Liver (tissue), 9 donors: ENCODE results near the gene EPHB2. TPM values are rescaled to one million over a fixed set of nuclear protein-coding genes. Genes with fewer than 3 reads are reported as not detected.

Experiments used
- DNase-seq: peaks from one replicate; pipeline ENCODE4 v3.0.0-alpha.2; 2017; ENCODE audit warnings: low spot score
- H3K27ac ChIP-seq, 2 donors: one replicate each; pipeline ENCODE4 v1.7.0; 2013; ENCODE audit warnings: inconsistent platforms in 2 of 2, low read length in 2 of 2, control low read depth in 1 of 2, low read depth in 1 of 2, mild to moderate bottlenecking in 1 of 2
- H3K27me3 ChIP-seq, 4 donors: one replicate each; pipeline versions ENCODE4 v1.6.1 to v1.7.0; 2013; ENCODE audit warnings: low read length in 3 of 4, inconsistent platforms in 1 of 4, mild to moderate bottlenecking in 1 of 4, moderate library complexity in 1 of 4; ENCODE audit not compliant: control insufficient read depth in 4 of 4, insufficient read depth in 4 of 4
- H3K36me3 ChIP-seq, 4 donors: one replicate each; pipeline versions ENCODE4 v1.6.1 to v1.7.0; 2013; ENCODE audit warnings: low read length in 3 of 4, mild to moderate bottlenecking in 3 of 4, low read depth in 1 of 4, moderate library complexity in 1 of 4; ENCODE audit not compliant: control insufficient read depth in 4 of 4, insufficient read depth in 3 of 4
- H3K4me1 ChIP-seq, 4 donors: one replicate each; pipeline versions ENCODE4 v1.6.1 to v1.7.0; 2013; ENCODE audit warnings: low read length in 3 of 4, mild to moderate bottlenecking in 3 of 4, moderate library complexity in 1 of 4; ENCODE audit not compliant: control insufficient read depth in 4 of 4, insufficient read depth in 4 of 4
- H3K4me3 ChIP-seq, 3 donors: one replicate each; pipeline versions ENCODE4 v1.6.1 to v1.7.0; 2013; ENCODE audit warnings: low read length in 3 of 3, control low read depth in 1 of 3, low read depth in 1 of 3, mild to moderate bottlenecking in 1 of 3
- H3K9ac ChIP-seq, 2 donors: one replicate each; pipeline ENCODE4 v1.7.0; 2013; ENCODE audit warnings: low read length in 2 of 2, mild to moderate bottlenecking in 2 of 2, moderate library complexity in 2 of 2, control low read depth in 1 of 2, low read depth in 1 of 2
- H3K9me3 ChIP-seq, 4 donors: one replicate each; pipeline versions ENCODE4 v1.6.1 to v1.7.0; 2013; ENCODE audit warnings: low read length in 3 of 4; ENCODE audit not compliant: control insufficient read depth in 4 of 4
- EGR1 ChIP-seq, 2 donors: IDR thresholded peaks; 2 replicates each; pipeline ENCODE4 v1.6.1; 2016 to 2018; ENCODE audit warnings: antibody characterized with exemption in 2 of 2, low read depth in 2 of 2
- FOXA1 ChIP-seq: IDR thresholded peaks from 2 replicates; pipeline ENCODE4 v1.6.1; 2016; ENCODE audit warnings: antibody characterized with exemption
- FOXA2 ChIP-seq: IDR thresholded peaks from 2 replicates; pipeline ENCODE4 v1.6.1; 2016; ENCODE audit warnings: antibody characterized with exemption
- GABPA ChIP-seq, 2 donors: IDR thresholded peaks in 1 of 2; conservative IDR thresholded peaks in 1 of 2; 2 replicates each; pipeline ENCODE4 v1.6.1; 2016; ENCODE audit warnings: antibody characterized with exemption in 2 of 2, mild to moderate bottlenecking in 1 of 2, moderate library complexity in 1 of 2
- HNF4A ChIP-seq, 2 donors: conservative IDR thresholded peaks; 2 replicates each; pipeline ENCODE4 v1.6.1; 2016; ENCODE audit warnings: antibody characterized with exemption in 2 of 2, mild to moderate bottlenecking in 2 of 2
- HNF4G ChIP-seq: IDR thresholded peaks from 2 replicates; pipeline ENCODE4 v1.6.1; 2016; ENCODE audit warnings: antibody characterized with exemption
- JUND ChIP-seq, 2 donors: IDR thresholded peaks; 2 replicates each; pipeline ENCODE4 v1.6.1; 2016; ENCODE audit warnings: antibody characterized with exemption in 2 of 2
- NR2F2 ChIP-seq: IDR thresholded peaks from 2 replicates; pipeline ENCODE4 v1.6.1; 2016; ENCODE audit warnings: antibody characterized with exemption
- RAD21 ChIP-seq, 2 donors: IDR thresholded peaks; 2 replicates each; pipeline ENCODE4 v1.6.1; 2016; ENCODE audit warnings: antibody characterized with exemption in 2 of 2, mild to moderate bottlenecking in 2 of 2
- RXRA ChIP-seq, 2 donors: IDR thresholded peaks; 2 replicates each; pipeline ENCODE4 v1.6.1; 2017 to 2018; ENCODE audit warnings: antibody characterized with exemption in 2 of 2, mild to moderate bottlenecking in 1 of 2
- TAF1 ChIP-seq: conservative IDR thresholded peaks from 2 replicates; pipeline ENCODE4 v1.6.1; 2016; ENCODE audit warnings: antibody characterized with exemption, mild to moderate bottlenecking
- YY1 ChIP-seq: IDR thresholded peaks from 2 replicates; pipeline ENCODE4 v1.6.1; 2016; ENCODE audit warnings: antibody characterized with exemption, mild to moderate bottlenecking
- WGBS: extraction: QIAGEN DNeasy Blood & Tissue Kit; methylation state at CpG from one replicate; pipeline ENCODE4 v1.1.7; 2013; 5-methylcytosine and 5-hydroxymethylcytosine counted together
- polyA plus RNA-seq, 2 donors: library from polyadenylated mRNA; stranded (reverse) in 1 of 2; unstranded in 1 of 2; fragments of 200-250 nt in 1 of 2; fragments of >200 nt in 1 of 2; fragmentation: Nextera tagmentation in 1 of 2; extraction: Ambion mirVana in 1 of 2; gene quantifications; one replicate each; pipeline versions ENCODE4 v1.2.1 to v1.2.3, GENCODE V29; 2013 to 2015
- total RNA-seq, 2 donors: library from RNA; depleted of rRNA; stranded (reverse); fragments of >200 nt; gene quantifications; one replicate each; pipeline ENCODE4 v1.2.3, GENCODE V29; 2014
- TF ChIP-seq, protein P1 (sequence below): IDR thresholded peaks from 2 replicates; pipeline ENCODE4 v1.6.1; 2016; ENCODE audit warnings: antibody characterized with exemption, mild to moderate bottlenecking
- TF ChIP-seq, protein P2 (sequence below): IDR thresholded peaks from 2 replicates; pipeline ENCODE4 v1.6.1; 2016; ENCODE audit warnings: antibody characterized with exemption
- TF ChIP-seq, protein P3 (sequence below): IDR thresholded peaks from 2 replicates; pipeline ENCODE4 v1.6.1; 2016; ENCODE audit warnings: antibody characterized with exemption
- TF ChIP-seq, protein P4 (sequence below): fragments of 150-350 bp; IDR thresholded peaks from 2 replicates; pipeline ENCODE4 v1.5.1; 2017; ENCODE audit warnings: improper control_type of control experiment, low read depth, low read length; ENCODE audit not compliant: missing input control
- donor health status: healthy.
- donor health status: healthy.
- donor health status: healthy.
- donor health status: healthy.
- donor health status: healthy.

The EPHB2 gene
- total and polyA plus RNA-seq, 4 donors: 0.07 to 1.0 (median 0.38) TPM

- H3K36me3 ChIP-seq: no peaks in the 10 kb centered on the region
- no peak overlapping the region for H3K9ac ChIP-seq
- H3K4me3 ChIP-seq: no peak overlapping the region
- 64% methylated on average over 3 of the region's 3 CpGs for WGBS
- H3K27me3 ChIP-seq: no peaks in the 10 kb centered on the region
- no peaks in the 10 kb centered on the region for H3K4me1 ChIP-seq
- no peak for TF ChIP-seq FOXA1
- TF ChIP-seq, protein P1, sequence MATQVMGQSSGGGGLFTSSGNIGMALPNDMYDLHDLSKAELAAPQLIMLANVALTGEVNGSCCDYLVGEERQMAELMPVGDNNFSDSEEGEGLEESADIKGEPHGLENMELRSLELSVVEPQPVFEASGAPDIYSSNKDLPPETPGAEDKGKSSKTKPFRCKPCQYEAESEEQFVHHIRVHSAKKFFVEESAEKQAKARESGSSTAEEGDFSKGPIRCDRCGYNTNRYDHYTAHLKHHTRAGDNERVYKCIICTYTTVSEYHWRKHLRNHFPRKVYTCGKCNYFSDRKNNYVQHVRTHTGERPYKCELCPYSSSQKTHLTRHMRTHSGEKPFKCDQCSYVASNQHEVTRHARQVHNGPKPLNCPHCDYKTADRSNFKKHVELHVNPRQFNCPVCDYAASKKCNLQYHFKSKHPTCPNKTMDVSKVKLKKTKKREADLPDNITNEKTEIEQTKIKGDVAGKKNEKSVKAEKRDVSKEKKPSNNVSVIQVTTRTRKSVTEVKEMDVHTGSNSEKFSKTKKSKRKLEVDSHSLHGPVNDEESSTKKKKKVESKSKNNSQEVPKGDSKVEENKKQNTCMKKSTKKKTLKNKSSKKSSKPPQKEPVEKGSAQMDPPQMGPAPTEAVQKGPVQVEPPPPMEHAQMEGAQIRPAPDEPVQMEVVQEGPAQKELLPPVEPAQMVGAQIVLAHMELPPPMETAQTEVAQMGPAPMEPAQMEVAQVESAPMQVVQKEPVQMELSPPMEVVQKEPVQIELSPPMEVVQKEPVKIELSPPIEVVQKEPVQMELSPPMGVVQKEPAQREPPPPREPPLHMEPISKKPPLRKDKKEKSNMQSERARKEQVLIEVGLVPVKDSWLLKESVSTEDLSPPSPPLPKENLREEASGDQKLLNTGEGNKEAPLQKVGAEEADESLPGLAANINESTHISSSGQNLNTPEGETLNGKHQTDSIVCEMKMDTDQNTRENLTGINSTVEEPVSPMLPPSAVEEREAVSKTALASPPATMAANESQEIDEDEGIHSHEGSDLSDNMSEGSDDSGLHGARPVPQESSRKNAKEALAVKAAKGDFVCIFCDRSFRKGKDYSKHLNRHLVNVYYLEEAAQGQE: no peak
- TF ChIP-seq TAF1: no peak
- TF ChIP-seq GABPA (IDR thresholded peaks at IDR 0.05 in 1 of 2, conservative IDR thresholded peaks at IDR 0.05 in 1 of 2): no peak
- no peak for TF ChIP-seq HNF4A (conservative IDR thresholded peaks at IDR 0.05)
- TF ChIP-seq, protein P2, sequence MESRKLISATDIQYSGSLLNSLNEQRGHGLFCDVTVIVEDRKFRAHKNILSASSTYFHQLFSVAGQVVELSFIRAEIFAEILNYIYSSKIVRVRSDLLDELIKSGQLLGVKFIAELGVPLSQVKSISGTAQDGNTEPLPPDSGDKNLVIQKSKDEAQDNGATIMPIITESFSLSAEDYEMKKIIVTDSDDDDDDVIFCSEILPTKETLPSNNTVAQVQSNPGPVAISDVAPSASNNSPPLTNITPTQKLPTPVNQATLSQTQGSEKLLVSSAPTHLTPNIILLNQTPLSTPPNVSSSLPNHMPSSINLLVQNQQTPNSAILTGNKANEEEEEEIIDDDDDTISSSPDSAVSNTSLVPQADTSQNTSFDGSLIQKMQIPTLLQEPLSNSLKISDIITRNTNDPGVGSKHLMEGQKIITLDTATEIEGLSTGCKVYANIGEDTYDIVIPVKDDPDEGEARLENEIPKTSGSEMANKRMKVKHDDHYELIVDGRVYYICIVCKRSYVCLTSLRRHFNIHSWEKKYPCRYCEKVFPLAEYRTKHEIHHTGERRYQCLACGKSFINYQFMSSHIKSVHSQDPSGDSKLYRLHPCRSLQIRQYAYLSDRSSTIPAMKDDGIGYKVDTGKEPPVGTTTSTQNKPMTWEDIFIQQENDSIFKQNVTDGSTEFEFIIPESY: no peak
- no peak for TF ChIP-seq HNF4G
- no peak for TF ChIP-seq JUND (IDR thresholded peaks at IDR 0.05)
- TF ChIP-seq FOXA2: no peak
- no peak for TF ChIP-seq NR2F2
- TF ChIP-seq, protein P3, sequence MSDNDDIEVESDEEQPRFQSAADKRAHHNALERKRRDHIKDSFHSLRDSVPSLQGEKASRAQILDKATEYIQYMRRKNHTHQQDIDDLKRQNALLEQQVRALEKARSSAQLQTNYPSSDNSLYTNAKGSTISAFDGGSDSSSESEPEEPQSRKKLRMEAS: no peak
- TF ChIP-seq RXRA (IDR thresholded peaks at IDR 0.05): no peak
- no peak for TF ChIP-seq RAD21 (IDR thresholded peaks at IDR 0.05)
- no peak overlapping the region for H3K27ac ChIP-seq
- no peak for DNase-seq
- H3K9me3 ChIP-seq: no peaks in the 10 kb centered on the region
Observed at GRCh38 chr1:22841142-22841541, 130.5 kb downstream of the EPHB2 start.

DNA sequence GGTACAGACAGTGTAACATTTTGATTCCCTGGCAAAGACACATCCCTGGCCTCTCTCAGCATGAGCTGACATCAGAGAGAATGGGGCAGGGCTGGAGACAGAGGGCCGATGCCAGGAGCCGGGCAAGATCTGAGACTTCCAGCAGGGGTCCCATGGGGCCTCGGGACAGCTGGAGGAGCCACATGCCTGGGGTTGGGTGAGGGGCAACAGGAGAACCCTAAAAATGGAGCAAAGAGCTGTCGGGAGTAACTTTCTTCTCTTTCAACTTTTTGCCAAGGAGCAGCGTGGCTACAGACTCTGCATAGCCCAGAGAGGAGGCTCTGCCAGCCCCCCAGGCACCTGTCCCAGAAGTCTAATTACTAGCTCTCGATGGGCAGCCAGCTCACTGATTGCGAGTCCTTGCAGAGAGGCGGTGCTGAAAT, 131.2 kb downstream of the EPHB2 start:
- 80% methylated on average over 8 of the region's 8 CpGs for WGBS
- TF ChIP-seq, protein P4, sequence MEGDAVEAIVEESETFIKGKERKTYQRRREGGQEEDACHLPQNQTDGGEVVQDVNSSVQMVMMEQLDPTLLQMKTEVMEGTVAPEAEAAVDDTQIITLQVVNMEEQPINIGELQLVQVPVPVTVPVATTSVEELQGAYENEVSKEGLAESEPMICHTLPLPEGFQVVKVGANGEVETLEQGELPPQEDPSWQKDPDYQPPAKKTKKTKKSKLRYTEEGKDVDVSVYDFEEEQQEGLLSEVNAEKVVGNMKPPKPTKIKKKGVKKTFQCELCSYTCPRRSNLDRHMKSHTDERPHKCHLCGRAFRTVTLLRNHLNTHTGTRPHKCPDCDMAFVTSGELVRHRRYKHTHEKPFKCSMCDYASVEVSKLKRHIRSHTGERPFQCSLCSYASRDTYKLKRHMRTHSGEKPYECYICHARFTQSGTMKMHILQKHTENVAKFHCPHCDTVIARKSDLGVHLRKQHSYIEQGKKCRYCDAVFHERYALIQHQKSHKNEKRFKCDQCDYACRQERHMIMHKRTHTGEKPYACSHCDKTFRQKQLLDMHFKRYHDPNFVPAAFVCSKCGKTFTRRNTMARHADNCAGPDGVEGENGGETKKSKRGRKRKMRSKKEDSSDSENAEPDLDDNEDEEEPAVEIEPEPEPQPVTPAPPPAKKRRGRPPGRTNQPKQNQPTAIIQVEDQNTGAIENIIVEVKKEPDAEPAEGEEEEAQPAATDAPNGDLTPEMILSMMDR: no peak
- TF ChIP-seq, protein P2: no peak
- TF ChIP-seq YY1 (no peak), EGR1 (IDR thresholded peaks at IDR 0.05; ENCODE audit: low read depth in 2 of 2) (no peak), RXRA (IDR thresholded peaks at IDR 0.05) (no peak), HNF4A (conservative IDR thresholded peaks at IDR 0.05) (no peak), FOXA1 (no peak), FOXA2 (no peak), JUND (IDR thresholded peaks at IDR 0.05) (no peak)
- TF ChIP-seq, protein P3: no peak
- TF ChIP-seq, protein P1: no peak
- DNase-seq: no peak
- Histone ChIP-seq H3K4me3 (no peak overlapping the region), H3K9ac (no peak overlapping the region), H3K27ac (no peak overlapping the region), H3K27me3 (no peaks in the 10 kb centered on the region), H3K36me3 (no peaks in the 10 kb centered on the region), H3K9me3 (peaks cover 0 to 4% (median under 1%) of the 10 kb centered on the region in 4 donors), H3K4me1 (no peaks in the 10 kb centered on the region)
